Ecto neural progenitor cell (in vitro differentiated cells): Measurements from ENCODE around the gene ELAVL3.
A peak's percentile ranks its signal among the peaks of the same experiment; 100 is the strongest.
"Not testable (repeated sequence)": the region's sequence is repeated elsewhere in the genome, so short reads cannot be mapped to it uniquely, and the experiment has no call there.

Experiments
- DNase-seq: peaks from one replicate; pipeline ENCODE4 v3.0.0-alpha.2; 2018; ENCODE audit warnings: low spot score

The ELAVL3 gene

DNA sequence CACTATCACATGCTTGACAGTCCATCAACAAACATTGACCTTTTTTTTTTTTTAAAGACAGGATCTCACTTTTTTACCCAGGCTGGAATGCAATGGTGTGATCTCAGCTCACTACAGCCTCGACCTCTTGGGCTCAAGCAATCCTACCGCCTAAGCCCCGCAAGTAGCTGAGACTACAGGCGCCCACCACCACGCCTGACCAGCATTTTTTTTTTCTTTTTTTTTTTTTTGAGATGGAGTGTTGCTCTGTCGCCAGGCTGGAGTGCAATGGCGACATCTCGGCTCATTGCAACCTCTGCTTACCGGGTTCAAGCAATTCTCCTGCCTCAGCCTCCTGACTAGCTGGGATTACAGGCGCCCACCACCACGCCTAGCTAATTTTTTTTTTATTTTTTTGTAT, 21.9 kb downstream of the ELAVL3 start:
- not testable (repeated sequence) for DNase-seq

GRCh38 chr19:11458236-11458900, 22.5 kb downstream of the ELAVL3 start:
- DNase-seq = peak; percentile 43

DNA sequence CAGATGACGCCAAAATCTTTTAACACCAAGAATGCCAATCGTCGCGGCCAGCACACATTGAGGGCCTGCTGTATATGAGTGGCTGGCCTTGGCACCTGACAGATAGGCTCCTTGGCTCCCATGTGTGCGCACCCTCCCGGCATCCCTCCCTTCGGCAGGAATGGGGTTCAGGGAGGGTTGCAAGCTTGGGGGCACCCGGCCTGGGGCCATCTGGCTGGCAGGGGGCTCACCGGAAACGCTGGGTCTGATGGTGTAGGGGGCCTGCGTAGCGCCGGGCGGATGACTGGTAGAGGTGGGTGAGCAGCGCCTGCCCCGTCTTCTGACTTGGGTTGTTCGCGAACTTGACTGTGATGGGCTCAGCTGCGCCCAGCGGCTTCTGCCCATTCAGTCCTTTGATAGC, 23.0 kb downstream of the ELAVL3 start:
- DNase-seq = no peak

GRCh38 chr19:11457115-11457514, 23.7 kb downstream of the ELAVL3 start:
- no peak for DNase-seq

DNA sequence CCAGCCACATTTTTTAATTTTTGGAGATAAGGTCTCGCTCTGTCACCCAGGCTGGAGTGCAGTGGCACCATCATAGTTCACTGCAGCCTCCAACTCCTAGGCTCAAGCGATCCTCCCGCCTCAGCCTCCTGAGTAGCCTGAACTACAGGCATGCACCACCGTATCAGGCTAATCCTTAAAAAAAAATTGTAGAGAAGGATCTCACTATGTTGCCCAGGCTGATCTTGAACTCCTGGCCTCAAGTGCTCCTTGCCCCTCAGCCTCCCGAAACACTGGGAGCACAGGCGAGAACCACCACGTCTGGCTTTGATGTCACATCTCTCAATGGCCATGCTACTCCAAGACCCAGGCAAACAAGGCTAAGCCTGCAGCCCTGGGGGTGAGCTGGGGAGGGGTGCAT, 24.2 kb downstream of the ELAVL3 start:
- DNase-seq = no peak

DNA sequence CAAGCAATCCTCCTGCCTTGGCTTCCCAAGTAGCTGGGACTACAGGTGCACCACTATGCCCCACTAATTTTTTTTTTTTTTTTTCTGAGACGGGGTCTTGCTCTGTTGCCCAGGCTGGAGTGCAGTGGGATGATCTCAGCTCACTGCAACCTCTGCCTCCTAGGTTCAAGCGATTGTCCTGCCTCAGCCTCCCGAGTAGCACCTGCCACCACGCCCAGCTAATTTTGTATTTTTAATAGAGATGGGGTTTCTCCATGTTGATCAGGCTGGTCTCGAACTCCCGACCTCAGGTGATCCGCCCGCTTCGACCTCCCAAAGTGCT, 25.7 kb downstream of the ELAVL3 start:
- DNase-seq = not testable (repeated sequence)

GRCh38 chr19:11453468-11454341, 27.1 kb downstream of the ELAVL3 start:
- DNase-seq = no peak

DNA sequence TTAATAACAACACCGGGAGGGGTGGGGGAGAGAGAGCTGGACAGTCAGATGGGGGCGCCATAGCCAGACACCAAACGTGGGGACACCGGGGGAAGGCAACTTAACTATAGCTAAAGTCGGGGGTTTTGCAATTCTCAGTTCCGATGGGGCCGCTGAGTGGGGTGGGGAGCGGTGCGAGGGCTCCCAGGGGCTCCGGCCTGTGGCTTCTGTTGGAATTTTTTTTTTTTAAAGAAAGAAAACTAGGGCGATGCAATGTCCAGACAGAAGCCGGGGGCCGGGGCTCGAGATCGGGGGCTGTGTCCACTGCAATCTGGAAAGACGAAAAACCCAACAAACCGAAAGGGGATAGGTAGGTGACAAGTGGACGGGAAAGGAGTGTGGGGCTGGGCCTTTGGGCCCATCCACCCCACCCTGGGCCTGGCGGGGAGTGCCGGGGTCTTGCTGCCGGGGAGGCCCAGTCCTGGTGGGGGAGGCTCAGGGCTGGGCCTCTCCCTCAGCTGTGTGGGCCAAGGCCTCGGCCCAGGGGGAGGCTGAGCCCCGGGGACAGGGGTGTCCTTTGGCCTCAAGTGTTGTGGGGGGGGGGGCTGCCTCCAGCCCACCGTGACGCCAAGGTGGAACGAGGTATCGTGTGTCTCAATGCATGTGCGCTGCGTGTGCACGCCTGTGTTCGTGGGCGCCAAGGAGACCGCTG, 28.1 kb downstream of the ELAVL3 start:
- no peak for DNase-seq

GRCh38 chr19:11451871-11452619, 28.8 kb downstream of the ELAVL3 start:
- no peak for DNase-seq

GRCh38 chr19:11451327-11451870, 29.4 kb downstream of the ELAVL3 start:
- DNase-seq = no peak

DNA sequence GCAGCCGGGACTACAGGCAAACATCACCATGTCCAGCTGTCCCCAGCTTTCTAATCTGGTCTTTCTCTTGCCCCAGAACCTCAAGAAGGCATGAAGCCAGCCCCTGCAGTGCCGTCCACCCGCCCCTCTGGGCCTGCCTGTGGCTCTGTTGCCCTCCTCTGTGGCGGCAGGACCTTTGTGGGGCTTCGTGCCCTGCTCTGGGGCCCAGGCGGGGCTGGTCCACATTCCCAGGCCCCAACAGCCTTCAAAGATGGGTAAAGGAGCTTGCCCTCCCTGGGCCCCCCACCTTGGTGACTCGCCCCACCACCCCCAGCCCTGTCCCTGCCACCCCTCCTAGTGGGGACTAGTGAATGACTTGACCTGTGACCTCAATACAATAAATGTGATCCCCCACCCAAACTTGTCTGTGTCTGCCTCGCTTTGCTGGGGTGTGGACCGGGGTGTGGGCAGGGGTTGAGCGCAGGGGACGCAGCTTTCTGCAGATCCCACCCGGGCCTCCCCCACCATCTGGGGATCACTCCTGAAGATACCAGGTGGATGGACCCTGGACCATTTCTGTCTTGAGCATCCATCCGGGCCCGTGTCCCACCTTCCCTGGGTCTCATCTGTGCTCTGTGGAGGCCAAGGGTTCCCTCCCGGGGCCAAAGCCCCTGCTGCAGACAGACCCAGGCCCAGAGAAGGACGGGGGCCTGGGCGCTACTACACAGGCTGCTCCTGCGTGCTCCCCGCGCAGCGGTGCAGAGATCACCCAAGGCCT, 30.1 kb downstream of the ELAVL3 start:
- DNase-seq = no peak

DNA sequence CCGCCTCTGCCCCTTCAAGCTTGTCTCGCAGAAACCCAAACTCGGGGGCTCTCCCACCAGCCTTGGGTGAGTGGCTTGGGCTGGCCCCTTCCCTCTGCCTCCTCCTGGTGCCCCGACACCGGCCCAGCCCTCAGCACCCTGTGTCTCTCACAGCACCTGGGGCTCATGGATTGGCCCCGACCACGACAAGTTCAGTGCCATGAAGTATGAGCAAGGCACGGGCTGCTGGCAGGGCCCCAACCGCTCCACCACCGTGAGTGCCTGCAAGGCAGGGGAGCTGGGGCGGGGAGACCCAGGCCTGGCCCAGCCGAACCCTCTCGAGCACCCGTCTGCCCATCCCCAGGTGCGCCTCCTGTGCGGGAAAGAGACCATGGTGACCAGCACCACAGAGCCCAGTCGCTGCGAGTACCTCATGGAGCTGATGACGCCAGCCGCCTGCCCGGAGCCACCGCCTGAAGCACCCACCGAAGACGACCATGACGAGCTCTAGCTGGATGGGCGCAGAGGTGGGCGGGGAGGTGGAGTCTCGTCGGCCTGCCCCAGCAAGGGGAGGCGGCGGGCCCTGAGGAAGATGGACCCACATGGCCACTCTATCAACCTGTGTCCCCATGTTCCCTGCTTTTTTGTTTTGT, 31.8 kb downstream of the ELAVL3 start:
- no peak for DNase-seq

- no peak for DNase-seq
Observed at GRCh38 chr19:11448410-11448809, 32.4 kb downstream of the ELAVL3 start.

DNA sequence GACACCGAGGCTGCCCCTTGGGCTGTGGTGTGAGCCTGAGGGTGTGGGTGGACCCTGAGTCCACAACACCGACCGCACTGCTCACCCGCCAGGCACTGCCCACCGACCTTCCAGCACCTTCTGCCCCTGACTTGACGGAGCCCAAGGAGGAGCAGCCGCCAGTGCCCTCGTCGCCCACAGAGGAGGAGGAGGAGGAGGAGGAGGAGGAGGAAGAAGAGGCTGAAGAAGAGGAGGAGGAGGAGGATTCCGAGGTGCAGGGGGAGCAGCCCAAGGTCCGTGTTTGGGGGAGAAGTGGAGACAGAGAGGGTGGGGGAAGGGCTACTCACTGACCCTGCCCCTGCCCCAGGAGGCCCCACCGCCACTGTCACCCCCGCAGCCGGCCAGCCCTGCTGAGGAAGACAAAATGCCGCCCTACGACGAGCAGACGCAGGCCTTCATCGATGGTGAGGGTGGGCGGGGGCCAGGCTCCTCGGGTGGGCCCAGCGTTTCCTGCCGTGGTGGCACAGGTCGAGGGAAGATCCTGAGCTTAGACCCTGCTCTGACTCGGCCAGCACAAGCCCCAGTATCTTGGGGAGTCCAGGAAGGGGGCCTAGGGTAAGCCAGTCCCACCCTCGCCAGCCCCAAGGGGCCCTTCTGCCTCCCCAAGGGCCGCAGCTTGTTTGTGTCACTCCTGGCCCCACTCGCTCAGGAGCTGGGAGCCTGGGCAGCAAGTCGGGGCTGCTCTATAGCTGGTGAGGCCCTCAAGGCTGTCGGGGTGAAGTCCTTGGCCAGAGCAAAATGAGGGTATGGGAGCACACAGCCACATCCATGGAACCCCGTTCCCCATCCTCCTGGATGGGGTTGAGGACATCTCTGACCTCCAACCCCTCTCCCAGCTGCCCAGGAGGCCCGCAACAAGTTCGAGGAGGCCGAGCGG, 33.2 kb downstream of the ELAVL3 start:
- DNase-seq = no peak

DNA sequence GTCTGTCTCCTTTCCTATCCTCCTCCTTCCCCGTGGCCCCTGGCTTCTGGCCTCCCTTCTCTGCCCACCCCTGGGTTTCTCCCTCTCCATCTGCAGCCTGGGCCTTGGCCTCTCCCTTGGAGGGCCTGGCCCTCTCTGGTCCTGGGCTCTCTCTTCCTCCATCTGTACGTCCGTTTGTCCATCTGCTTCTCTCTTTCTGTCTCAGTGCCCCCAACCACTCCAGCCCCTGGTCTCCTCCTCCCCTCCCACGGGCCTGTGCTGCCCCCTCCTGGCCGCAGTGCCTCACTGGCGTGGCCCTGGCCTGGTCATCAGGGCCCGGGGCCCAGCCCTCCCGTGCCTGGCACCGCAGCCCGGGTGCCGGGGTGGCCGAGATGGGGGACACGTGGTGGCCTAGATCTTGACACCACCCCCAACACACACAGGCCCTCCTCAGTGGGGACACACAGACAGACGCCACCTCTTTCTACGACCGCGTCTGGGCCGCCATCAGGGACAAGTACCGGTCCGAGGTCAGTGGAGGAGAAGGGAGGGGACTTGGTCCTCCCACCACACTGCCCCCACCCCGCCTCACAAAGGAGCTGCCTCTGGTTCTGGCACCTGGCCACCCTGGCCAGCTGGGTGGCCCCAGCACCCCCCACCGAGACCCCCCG, 34.1 kb downstream of the ELAVL3 start:
- DNase-seq = peak; percentile 80

GRCh38 chr19:11446271-11446651, 34.6 kb downstream of the ELAVL3 start:
- no peak for DNase-seq

GRCh38 chr19:11445141-11445540, 35.7 kb downstream of the ELAVL3 start:
- DNase-seq = no peak

GRCh38 chr19:11444059-11444458, 36.8 kb downstream of the ELAVL3 start:
- DNase-seq = no peak

- DNase-seq = no peak
Observed at GRCh38 chr19:11437955-11438354, 42.9 kb downstream of the ELAVL3 start.
